ENCODE measurements around the gene RSBN1.

- TF ChIP-seq CTCF (IDR thresholded peaks at IDR 0.05; ENCODE audit: insufficient read depth, low read length, poor library complexity, severe bottlenecking): no peak
- no peak for TF ChIP-seq EZH2phosphoT487 (conservative IDR thresholded peaks at IDR 0.05; ENCODE audit: low read length)
Measured at GRCh38 chr1:113751114-113751513, 61.2 kb downstream of the RSBN1 start.
